ENCODE data around the gene ABCA2. TPM values are rescaled to one million over a fixed set of nuclear protein-coding genes. Genes with fewer than 3 reads are reported as not detected.

ABCA2 gene
- total and polyA plus RNA-seq, 2 experiments from 2014 or later = 7.0 to 16.0 TPM

- no peaks in the 10 kb centered on the region for H3K79me2 ChIP-seq (replicated peaks; ENCODE audit: insufficient read depth)
- H3K9me3 Mint-ChIP-seq = no peaks in the 10 kb centered on the region
- no peak overlapping the region for H2AFZ ChIP-seq
- no peak overlapping the region for H3K4me2 ChIP-seq
- H3F3A ChIP-seq (replicated peaks; ENCODE audit: low read depth) = 0 out of 2 replicates have a peak, but pooled peaks cover 3% of the 10 kb centered on the region
- H3K4me1 ChIP-seq (ENCODE audit: insufficient read depth) = peaks cover 4% of the 10 kb centered on the region; the same call in 1 of the 2 replicates
- no peaks in the 10 kb centered on the region; the same call in 2 of the 3 replicates for H3K4me1 Mint-ChIP-seq
- H3K9me2 ChIP-seq (ENCODE audit: insufficient read depth) = no peaks in the 10 kb centered on the region
- ATAC-seq (no peak), DNase-seq (ENCODE audit: low spot score) (no peak)
- TF ChIP-seq ETS1 (IDR thresholded peaks at IDR 0.05) (no peak), JUNB (IDR thresholded peaks at IDR 0.05; ENCODE audit: unreplicated experiment) (no peak), NANOG (IDR thresholded peaks at IDR 0.05; ENCODE audit: borderline replicate concordance) (no peak), STAT1 (IDR thresholded peaks at IDR 0.05; ENCODE audit: unreplicated experiment) (no peak), POLR2AphosphoS5 (IDR thresholded peaks at IDR 0.05; ENCODE audit: low read depth) (no peak), ZNF331 (CRISPR knock-in tag; IDR thresholded peaks at IDR 0.05; ENCODE audit: low read depth) (no peak), REST (IDR thresholded peaks at IDR 0.05; ENCODE audit: unreplicated experiment) (no peak), EZH2 (IDR thresholded peaks at IDR 0.05; ENCODE audit: low read depth, unreplicated experiment) (no peak), ZNF114 (CRISPR knock-in tag; IDR thresholded peaks at IDR 0.05) (no peak), ZNF462 (CRISPR knock-in tag; IDR thresholded peaks at IDR 0.05) (no peak), EZH2phosphoT487 (IDR thresholded peaks at IDR 0.05; ENCODE audit: unreplicated experiment) (no peak), CREB1 (CRISPR knock-in tag; IDR thresholded peaks at IDR 0.05; ENCODE audit: low read depth) (no peak)
- TF ChIP-seq, protein P1, sequence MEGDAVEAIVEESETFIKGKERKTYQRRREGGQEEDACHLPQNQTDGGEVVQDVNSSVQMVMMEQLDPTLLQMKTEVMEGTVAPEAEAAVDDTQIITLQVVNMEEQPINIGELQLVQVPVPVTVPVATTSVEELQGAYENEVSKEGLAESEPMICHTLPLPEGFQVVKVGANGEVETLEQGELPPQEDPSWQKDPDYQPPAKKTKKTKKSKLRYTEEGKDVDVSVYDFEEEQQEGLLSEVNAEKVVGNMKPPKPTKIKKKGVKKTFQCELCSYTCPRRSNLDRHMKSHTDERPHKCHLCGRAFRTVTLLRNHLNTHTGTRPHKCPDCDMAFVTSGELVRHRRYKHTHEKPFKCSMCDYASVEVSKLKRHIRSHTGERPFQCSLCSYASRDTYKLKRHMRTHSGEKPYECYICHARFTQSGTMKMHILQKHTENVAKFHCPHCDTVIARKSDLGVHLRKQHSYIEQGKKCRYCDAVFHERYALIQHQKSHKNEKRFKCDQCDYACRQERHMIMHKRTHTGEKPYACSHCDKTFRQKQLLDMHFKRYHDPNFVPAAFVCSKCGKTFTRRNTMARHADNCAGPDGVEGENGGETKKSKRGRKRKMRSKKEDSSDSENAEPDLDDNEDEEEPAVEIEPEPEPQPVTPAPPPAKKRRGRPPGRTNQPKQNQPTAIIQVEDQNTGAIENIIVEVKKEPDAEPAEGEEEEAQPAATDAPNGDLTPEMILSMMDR (conservative IDR thresholded peaks at IDR 0.05; ENCODE audit: low read depth in 2 of 2) = no peak
- H3K36me3 ChIP-seq (ENCODE audit: insufficient read depth) = no peaks in the 10 kb centered on the region
- no peak overlapping the region for H3K4me3 Mint-ChIP-seq
- H3K27ac Mint-ChIP-seq = no peak overlapping the region
- 0 out of 3 replicates have a peak, but pooled peaks cover 2% of the 10 kb centered on the region for H3K36me3 Mint-ChIP-seq (ENCODE audit: low read depth)
- no peaks in the 10 kb centered on the region for H4K20me1 ChIP-seq (replicated peaks; ENCODE audit: insufficient read depth)
- H3K27me3 ChIP-seq (ENCODE audit: insufficient read depth) = peaks cover under 1% of the 10 kb centered on the region; the same call in 1 of the 2 replicates
- peaks cover 14% of the 10 kb centered on the region for H3K27me3 Mint-ChIP-seq (ENCODE audit: insufficient read depth, low read depth, poor library complexity)
- no peak overlapping the region for H3K4me3 ChIP-seq
- H3K27ac ChIP-seq (ENCODE audit: low read depth) = no peak overlapping the region
Observed at GRCh38 chr9:137021568-137021978, 6.5 kb downstream of the ABCA2 start.
